HG03097 (cell line): ENCODE data around the gene CTAGE4.
"Not testable (repeated sequence)": the region's sequence is repeated elsewhere in the genome, so short reads cannot be mapped to it uniquely, and the experiment has no call there.

Experiments
- ATAC-seq: cut with Tn5 transposase; IDR thresholded peaks from one replicate; pipeline ENCODE4 v1.9.1; 2021; ENCODE audit not compliant: unreplicated experiment, low FRiP score

CTAGE4 gene

GRCh38 chr7:144203086-144203485 is 19.8 kb downstream of the CTAGE4 start:
- not testable (repeated sequence) for ATAC-seq

- ATAC-seq = not testable (repeated sequence)
Observed at GRCh38 chr7:144205306-144205705, 22.0 kb downstream of the CTAGE4 start.

- not testable (repeated sequence) for ATAC-seq
Observed at GRCh38 chr7:144217200-144217599, 33.9 kb downstream of the CTAGE4 start.

GRCh38 chr7:144218581-144218980 is 35.3 kb downstream of the CTAGE4 start:
- not testable (repeated sequence) for ATAC-seq

- not testable (repeated sequence) for ATAC-seq
Observed at GRCh38 chr7:144219149-144219548, 35.9 kb downstream of the CTAGE4 start.

- ATAC-seq = not testable (repeated sequence)
Observed at GRCh38 chr7:144220531-144220930, 37.3 kb downstream of the CTAGE4 start.

- ATAC-seq = not testable (repeated sequence)
Observed at GRCh38 chr7:144223675-144224074, 40.4 kb downstream of the CTAGE4 start.

GRCh38 chr7:144226866-144227265 is 43.6 kb downstream of the CTAGE4 start:
- not testable (repeated sequence) for ATAC-seq

GRCh38 chr7:144228810-144229209 is 45.5 kb downstream of the CTAGE4 start:
- not testable (repeated sequence) for ATAC-seq

- ATAC-seq = not testable (repeated sequence)
Observed at GRCh38 chr7:144231027-144231426, 47.8 kb downstream of the CTAGE4 start.

GRCh38 chr7:144233039-144233438 is 49.8 kb downstream of the CTAGE4 start:
- ATAC-seq = not testable (repeated sequence)
